GM12874 (cell line): ENCODE measurements around the gene KRTAP19-8.

Experiments
- TF ChIP-seq, protein P1 (sequence below): IDR thresholded peaks from 2 replicates; pipeline ENCODE4 v1.5.1; 2011; ENCODE audit warnings: low read depth, mild to moderate bottlenecking, control low read depth, low read length, moderate library complexity; ENCODE audit not compliant: insufficient read depth

Gene KRTAP19-8

DNA sequence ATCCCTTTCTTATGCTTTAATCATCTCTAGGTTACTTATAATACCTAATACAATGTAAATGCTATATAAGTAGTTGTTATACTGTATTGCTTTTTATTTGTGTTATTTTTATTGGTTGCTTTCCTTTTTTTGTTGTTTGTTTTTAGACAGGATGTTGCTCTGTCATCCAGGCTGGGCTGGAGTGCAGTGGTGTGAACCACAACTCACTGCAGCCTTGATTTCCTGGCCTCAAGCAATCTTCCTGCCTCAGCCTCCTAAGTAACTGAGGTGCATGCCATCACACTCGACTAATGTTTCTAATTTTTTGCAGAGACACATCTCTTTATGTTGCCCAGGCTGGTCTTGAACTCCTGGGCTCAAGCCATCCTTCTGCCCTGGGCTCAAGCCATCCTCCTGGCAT, 26.9 kb downstream of the KRTAP19-8 start:
- TF ChIP-seq, protein P1, sequence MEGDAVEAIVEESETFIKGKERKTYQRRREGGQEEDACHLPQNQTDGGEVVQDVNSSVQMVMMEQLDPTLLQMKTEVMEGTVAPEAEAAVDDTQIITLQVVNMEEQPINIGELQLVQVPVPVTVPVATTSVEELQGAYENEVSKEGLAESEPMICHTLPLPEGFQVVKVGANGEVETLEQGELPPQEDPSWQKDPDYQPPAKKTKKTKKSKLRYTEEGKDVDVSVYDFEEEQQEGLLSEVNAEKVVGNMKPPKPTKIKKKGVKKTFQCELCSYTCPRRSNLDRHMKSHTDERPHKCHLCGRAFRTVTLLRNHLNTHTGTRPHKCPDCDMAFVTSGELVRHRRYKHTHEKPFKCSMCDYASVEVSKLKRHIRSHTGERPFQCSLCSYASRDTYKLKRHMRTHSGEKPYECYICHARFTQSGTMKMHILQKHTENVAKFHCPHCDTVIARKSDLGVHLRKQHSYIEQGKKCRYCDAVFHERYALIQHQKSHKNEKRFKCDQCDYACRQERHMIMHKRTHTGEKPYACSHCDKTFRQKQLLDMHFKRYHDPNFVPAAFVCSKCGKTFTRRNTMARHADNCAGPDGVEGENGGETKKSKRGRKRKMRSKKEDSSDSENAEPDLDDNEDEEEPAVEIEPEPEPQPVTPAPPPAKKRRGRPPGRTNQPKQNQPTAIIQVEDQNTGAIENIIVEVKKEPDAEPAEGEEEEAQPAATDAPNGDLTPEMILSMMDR: no peak

DNA sequence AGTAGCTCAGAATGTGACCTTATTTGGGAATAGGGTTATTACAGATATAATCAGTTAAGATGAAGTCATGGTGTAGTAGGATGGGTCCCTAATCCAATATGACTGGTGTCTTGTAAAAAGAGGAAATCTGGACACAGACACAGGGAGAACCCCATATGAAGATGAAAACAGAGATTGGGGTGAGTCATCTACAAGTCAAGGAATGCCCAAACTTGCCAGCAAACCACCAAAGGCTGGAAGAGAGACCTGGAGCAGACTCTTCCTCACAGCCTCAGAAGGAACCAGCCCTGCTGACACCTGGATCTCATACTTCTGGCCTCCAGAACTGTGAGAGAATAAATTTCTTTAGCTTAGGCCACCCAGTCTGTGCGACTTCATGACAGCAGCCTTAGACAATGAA, 29.9 kb downstream of the KRTAP19-8 start:
- TF ChIP-seq, protein P1: no peak

DNA sequence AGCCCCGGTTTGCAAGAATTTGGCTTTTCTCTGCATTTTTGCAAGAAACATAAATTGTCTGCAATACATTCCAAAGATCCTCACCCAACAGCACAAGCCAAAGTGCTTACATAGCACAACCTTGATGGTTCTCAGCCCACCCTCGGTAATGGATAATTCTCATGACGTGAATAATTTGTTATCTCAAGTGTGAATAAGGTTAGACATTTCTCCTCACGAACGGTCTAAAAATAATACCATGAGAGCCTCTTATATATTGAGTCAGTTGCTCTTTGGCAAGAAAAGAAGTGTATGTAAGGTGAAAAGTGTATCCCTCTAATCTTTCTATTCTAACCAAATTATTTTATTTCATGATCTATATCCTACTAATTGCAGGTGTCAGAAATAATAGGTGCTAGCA, 33.3 kb downstream of the KRTAP19-8 start:
- TF ChIP-seq, protein P1: no peak

DNA sequence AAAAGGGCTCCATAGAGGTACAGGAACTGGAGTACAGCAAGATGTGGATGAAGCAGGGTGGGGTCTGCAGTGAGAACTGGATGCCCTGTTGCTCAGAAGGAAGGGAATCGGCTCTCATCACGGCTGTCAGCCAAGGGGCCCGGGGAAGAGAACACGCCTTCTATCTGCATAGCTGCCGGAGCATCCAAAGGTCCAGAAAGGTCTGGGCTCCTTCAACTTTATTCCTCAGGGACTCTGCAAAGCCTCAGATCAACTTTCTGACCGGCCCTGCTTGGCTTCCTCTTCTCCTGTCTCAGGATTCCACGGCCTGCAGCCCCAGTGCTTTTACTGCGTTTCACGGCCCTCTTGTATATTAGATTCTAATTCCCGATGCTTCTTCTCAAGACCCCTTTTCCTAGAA, 34.8 kb downstream of the KRTAP19-8 start:
- TF ChIP-seq, protein P1: no peak

DNA sequence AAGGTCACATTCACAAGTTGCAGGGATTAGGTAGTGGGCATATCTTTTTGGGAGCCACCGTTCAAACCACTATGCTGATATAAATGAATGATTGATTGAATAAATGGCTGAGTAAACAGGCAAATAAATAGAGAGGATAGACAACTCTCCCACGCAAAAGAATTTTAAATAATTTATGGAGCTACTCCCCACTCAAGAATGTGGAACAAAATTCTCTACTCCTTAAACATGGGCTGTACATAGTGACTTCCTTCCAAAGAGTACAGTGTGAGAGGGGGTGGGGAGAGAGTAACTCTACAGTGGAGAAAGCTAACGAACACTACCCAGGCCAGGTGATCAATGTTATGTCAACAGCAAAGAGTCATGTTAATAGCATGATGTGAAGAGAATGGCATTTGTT, 40.7 kb downstream of the KRTAP19-8 start:
- TF ChIP-seq, protein P1: no peak

DNA sequence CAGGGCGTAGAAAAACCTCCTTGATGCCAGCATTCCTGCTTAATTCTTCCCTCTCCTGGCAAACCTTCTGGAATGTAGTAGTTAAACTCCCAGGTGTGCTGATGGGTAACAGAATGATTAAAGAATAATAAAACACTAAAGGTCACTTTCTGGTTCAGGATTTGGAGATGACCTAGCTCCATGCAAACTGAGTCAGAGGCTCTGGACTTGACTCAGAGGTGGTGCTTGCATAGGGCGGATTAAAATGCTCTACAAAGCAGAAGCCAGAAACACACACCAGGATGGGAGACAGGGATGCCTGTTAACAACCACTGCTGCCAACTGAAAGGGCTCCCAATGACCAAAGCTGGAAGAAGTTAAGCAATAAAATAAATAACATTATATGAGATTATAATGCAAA, 41.5 kb downstream of the KRTAP19-8 start:
- TF ChIP-seq, protein P1: no peak

DNA sequence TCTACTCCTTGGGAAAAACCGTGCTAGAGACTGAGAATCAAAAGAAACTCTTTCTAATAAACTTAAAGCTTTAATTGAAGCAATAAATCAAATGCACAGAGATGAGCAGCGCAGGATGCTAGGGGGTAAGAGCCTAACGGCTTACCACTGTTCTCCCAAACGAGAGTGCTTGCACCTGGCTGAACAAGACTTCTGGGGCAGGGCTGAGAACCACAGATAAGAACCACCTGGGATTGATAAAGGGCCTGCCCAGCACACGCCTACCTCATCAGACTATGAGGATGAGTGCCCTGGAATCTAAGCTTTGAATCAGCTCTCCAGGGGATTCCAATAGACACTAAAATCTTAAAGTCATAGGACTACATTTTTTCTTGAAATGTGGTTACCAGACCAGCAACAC, 43.3 kb downstream of the KRTAP19-8 start:
- TF ChIP-seq, protein P1: no peak
